Lung (tissue), 12 donors: ENCODE measurements around the gene CEACAM6. TPM values are rescaled to one million over a fixed set of nuclear protein-coding genes. Genes with fewer than 3 reads are reported as not detected.

Experiments used
- ATAC-seq: fragments of 200-7000 bp; cut with Tn5 transposase; one replicate; pipeline ENCODE4 v1.9.1; 2020; ENCODE audit warnings: moderate number of reproducible peaks; ENCODE audit not compliant: insufficient read depth, low FRiP score
- DNase-seq, 3 donors: peaks; one replicate each; pipeline ENCODE4 v3.0.0-alpha.2; 2013 to 2017
- H3K27ac ChIP-seq, 2 donors: one replicate each; pipeline ENCODE4 v1.5.1; 2013; ENCODE audit warnings: mild to moderate bottlenecking in 2 of 2, moderate library complexity in 2 of 2, control low read depth in 1 of 2, inconsistent platforms in 1 of 2, low read depth in 1 of 2, low read length in 1 of 2
- H3K27me3 ChIP-seq, 3 donors: one replicate each; pipeline ENCODE4 v1.5.1; 2013; ENCODE audit warnings: low read length in 2 of 3; ENCODE audit not compliant: control insufficient read depth in 3 of 3, insufficient read depth in 3 of 3
- H3K36me3 ChIP-seq, 4 donors: one replicate each; pipeline ENCODE4 v1.5.1; 2013; ENCODE audit warnings: low read length in 4 of 4, mild to moderate bottlenecking in 1 of 4, moderate library complexity in 1 of 4; ENCODE audit not compliant: control insufficient read depth in 4 of 4, insufficient read depth in 4 of 4
- H3K4me1 ChIP-seq, 5 donors: one replicate each; pipeline ENCODE4 v1.5.1; 2013; ENCODE audit warnings: low read length in 5 of 5, mild to moderate bottlenecking in 2 of 5, moderate library complexity in 1 of 5; ENCODE audit not compliant: control insufficient read depth in 5 of 5, insufficient read depth in 5 of 5
- H3K4me3 ChIP-seq: one replicate; pipeline ENCODE4 v1.5.1; 2013; ENCODE audit warnings: mild to moderate bottlenecking, control low read depth, moderate library complexity
- H3K9ac ChIP-seq, 2 donors: one replicate each; pipeline ENCODE4 v1.5.1; 2013; ENCODE audit warnings: low read length in 2 of 2, control low read depth in 1 of 2; ENCODE audit not compliant: insufficient read depth in 1 of 2
- H3K9me3 ChIP-seq, 4 donors: one replicate each; pipeline ENCODE4 v1.5.1; 2013; ENCODE audit warnings: low read length in 3 of 4, mild to moderate bottlenecking in 1 of 4, moderate library complexity in 1 of 4; ENCODE audit not compliant: control insufficient read depth in 4 of 4, insufficient read depth in 3 of 4
- whole genome bisulfite sequencing, 2 donors: extraction: QIAGEN DNeasy Blood & Tissue Kit; methylation state at CpG; one replicate each; pipeline ENCODE4 v1.1.7; 2013; 5-methylcytosine and 5-hydroxymethylcytosine counted together
- polyA plus RNA-seq, 2 donors: library from polyadenylated mRNA; stranded (reverse); fragments of 200-250 nt; gene quantifications; one replicate each; pipeline ENCODE4 v1.2.1, GENCODE V29; 2013
- total RNA-seq, 2 donors: library from RNA; depleted of rRNA in 1 of 2; stranded (reverse); fragments of >200 nt in 1 of 2; gene quantifications; one replicate each; pipeline ENCODE4 v1.2.1, GENCODE V29; 2014 to 2021
- TF ChIP-seq, protein P1 (sequence below): IDR thresholded peaks from 2 replicates; pipeline ENCODE4 v1.5.1; 2012; ENCODE audit warnings: mild to moderate bottlenecking; ENCODE audit errors: control extremely low read depth, extremely low read depth
- donor health status: control.
- donor health status: control.
- donor health status: Bipolar disorder and iron deficiency.
- donor health status: healthy.
- donor health status: DM: yes; HTN: yes; CAD: no.

The CEACAM6 gene
- total and polyA plus RNA-seq, 4 donors = 5.2 to 280 (median 143) TPM

DNA sequence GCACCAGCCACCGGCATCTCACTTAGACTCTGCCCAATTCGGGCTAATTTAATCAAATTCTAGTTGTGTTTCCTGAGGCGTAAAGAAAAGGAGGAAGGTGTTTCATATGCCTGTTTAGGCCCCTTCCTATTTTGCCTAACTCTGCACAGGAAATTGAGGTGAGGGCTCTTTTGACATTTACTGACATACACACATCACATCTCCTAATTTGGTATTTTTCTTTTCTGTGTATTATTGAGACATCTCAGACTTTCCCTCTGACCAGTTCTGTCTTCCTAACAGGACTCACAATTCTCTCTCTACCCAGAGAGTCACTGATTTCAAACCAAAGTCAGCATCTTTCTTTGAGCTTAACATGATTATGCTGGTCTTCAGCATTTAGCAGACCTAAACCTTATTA, 49.0 kb downstream of the CEACAM6 start:
- Histone ChIP-seq H3K36me3 (no peaks in the 10 kb centered on the region), H3K4me1 (no peaks in the 10 kb centered on the region), H3K27me3 (no peaks in the 10 kb centered on the region), H3K4me3 (no peak overlapping the region), H3K27ac (no peak overlapping the region), H3K9me3 (peaks cover 0 to 3% (median 0%) of the 10 kb centered on the region in 4 donors), H3K9ac (no peak overlapping the region)
- 25 to 72% methylated on average over 3 of the region's 3 CpGs for WGBS, 2 donors
- ATAC-seq = no peak
- TF ChIP-seq, protein P1, sequence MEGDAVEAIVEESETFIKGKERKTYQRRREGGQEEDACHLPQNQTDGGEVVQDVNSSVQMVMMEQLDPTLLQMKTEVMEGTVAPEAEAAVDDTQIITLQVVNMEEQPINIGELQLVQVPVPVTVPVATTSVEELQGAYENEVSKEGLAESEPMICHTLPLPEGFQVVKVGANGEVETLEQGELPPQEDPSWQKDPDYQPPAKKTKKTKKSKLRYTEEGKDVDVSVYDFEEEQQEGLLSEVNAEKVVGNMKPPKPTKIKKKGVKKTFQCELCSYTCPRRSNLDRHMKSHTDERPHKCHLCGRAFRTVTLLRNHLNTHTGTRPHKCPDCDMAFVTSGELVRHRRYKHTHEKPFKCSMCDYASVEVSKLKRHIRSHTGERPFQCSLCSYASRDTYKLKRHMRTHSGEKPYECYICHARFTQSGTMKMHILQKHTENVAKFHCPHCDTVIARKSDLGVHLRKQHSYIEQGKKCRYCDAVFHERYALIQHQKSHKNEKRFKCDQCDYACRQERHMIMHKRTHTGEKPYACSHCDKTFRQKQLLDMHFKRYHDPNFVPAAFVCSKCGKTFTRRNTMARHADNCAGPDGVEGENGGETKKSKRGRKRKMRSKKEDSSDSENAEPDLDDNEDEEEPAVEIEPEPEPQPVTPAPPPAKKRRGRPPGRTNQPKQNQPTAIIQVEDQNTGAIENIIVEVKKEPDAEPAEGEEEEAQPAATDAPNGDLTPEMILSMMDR = no peak
- DNase-seq = no peak

DNA sequence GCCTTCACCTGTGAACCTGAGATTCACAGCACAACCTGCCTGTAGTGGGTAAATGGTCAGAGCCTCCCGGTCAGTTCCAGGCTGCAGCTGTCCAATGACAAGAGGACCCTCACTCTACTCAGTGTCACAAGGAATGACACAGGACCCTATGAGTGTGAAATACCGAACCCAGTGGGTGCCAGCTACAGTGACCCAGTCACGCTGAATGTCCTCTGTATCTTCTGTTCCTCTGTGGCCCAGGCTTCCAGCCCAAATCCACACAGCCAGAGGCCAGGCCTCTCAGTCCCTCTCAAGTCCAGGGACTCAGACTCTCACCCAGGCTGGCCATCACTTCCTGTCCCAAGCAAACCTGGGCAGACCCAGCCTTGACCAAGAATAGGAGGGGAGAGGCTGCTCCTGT, 51.8 kb downstream of the CEACAM6 start:
- H3K27me3 ChIP-seq = no peaks in the 10 kb centered on the region
- H3K27ac ChIP-seq = no peak overlapping the region
- H3K4me3 ChIP-seq = no peak overlapping the region
- TF ChIP-seq, protein P1 = no peak
- H3K36me3 ChIP-seq = no peaks in the 10 kb centered on the region
- peaks cover 0 to 3% (median 0%) of the 10 kb centered on the region in 4 donors for H3K9me3 ChIP-seq
- no peaks in the 10 kb centered on the region for H3K4me1 ChIP-seq
- H3K9ac ChIP-seq = no peak overlapping the region
- WGBS, 2 donors = 84 to 96% methylated on average over 3 of the region's 3 CpGs
- DNase-seq (no peak), ATAC-seq (no peak)

DNA sequence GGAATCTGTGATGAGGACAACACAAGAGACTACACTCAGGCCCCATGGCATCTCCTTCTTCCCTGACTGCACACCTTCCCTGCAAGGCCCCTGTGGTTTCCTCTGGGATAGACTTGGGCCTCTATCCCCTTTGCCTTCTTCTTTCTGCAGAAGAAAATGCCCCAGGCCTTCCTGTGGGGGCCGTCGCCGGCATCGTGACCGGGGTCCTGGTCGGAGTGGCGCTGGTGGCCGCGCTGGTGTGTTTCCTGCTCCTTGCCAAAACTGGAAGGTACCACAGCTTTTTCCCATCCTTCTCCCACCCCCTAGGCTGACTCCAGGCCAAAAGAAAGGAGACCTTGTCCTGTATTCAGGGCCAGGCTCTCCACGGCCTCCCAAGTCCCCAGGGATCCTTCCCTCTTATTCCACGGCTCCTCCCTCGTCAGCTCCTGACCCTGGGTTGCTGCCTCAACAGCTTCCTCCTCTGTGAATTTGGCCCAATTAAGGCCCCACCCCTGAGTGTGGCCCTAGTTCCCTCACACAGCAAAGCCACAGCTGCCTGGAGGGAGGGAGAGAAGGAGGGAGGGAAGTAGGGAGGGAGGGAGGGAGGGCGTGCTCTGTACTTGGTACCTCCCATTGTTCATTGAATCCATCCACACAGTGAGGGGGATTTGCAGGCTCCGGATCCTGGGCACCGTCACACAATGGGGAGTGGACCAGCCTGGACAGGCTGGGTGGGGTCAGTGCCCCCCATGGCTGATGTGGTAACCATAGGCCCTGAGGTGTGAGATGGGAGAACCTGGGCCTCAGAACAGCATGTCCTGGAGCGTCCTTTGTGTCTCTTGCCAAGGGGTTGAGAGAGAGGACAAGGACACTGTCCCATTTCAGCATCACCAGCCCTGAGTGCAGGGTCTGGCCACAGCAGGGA, 53.6 kb downstream of the CEACAM6 start:
- H3K36me3 ChIP-seq = no peaks in the 10 kb centered on the region
- H3K4me1 ChIP-seq = no peaks in the 10 kb centered on the region
- H3K9ac ChIP-seq = no peak overlapping the region
- no peaks in the 10 kb centered on the region for H3K27me3 ChIP-seq
- TF ChIP-seq, protein P1 = no peak
- WGBS, 2 donors = 35 to 61% methylated on average over 16 of the region's 16 CpGs
- DNase-seq (no peak), ATAC-seq (no peak)
- H3K4me3 ChIP-seq = no peak overlapping the region
- H3K9me3 ChIP-seq = peaks cover 0 to 3% (median 0%) of the 10 kb centered on the region in 4 donors
- peak overlapping the region in 1 of 2 donors; percentile 35 for H3K27ac ChIP-seq
